Spleen (tissue), 11 donors: Measurements from ENCODE around the gene PAK1. TPM values are rescaled to one million over a fixed set of nuclear protein-coding genes. Genes with fewer than 3 reads are reported as not detected.

ENCODE experiments used
- DNase-seq: peaks from one replicate; pipeline ENCODE4 v3.0.0-alpha.2; 2020
- H3K27ac ChIP-seq, 8 donors: fragments of 200-600 bp; sonication (generic) in 7 of 8; 1 replicate in 4 of 8; 2 replicates in 4 of 8; pipeline versions ENCODE4 v1.5.0 to v1.8.0; 2016 to 2021; ENCODE audit warnings: inconsistent platforms in 4 of 8, mild to moderate bottlenecking in 4 of 8, moderate library complexity in 1 of 8
- H3K27me3 ChIP-seq, 7 donors: fragments of 200-600 bp; sonication (generic) in 6 of 7; replicated peaks in 1 of 7; 1 replicate in 4 of 7; 2 replicates in 3 of 7; pipeline versions ENCODE4 v1.5.0 to v1.8.0; 2016 to 2021; ENCODE audit warnings: inconsistent platforms in 3 of 7, mild to moderate bottlenecking in 1 of 7
- H3K36me3 ChIP-seq, 6 donors: fragments of 200-600 bp; sonication (generic) in 5 of 6; 1 replicate in 4 of 6; 2 replicates in 2 of 6; pipeline versions ENCODE4 v1.5.0 to v1.8.0; 2016 to 2021; ENCODE audit warnings: inconsistent platforms in 2 of 6
- H3K4me1 ChIP-seq, 6 donors: fragments of 200-600 bp; sonication (generic) in 5 of 6; 1 replicate in 3 of 6; 2 replicates in 3 of 6; pipeline versions ENCODE4 v1.5.0 to v1.8.0; 2016 to 2021; ENCODE audit warnings: inconsistent platforms in 3 of 6
- H3K4me3 ChIP-seq, 8 donors: fragments of 200-600 bp; sonication (generic) in 7 of 8; 1 replicate in 4 of 8; 2 replicates in 4 of 8; pipeline versions ENCODE4 v1.5.0 to v1.8.0; 2016 to 2021; ENCODE audit warnings: inconsistent platforms in 4 of 8, mild to moderate bottlenecking in 4 of 8, moderate library complexity in 2 of 8
- H3K9me3 ChIP-seq, 8 donors: fragments of 200-600 bp; sonication (generic) in 7 of 8; 1 replicate in 4 of 8; 2 replicates in 4 of 8; pipeline versions ENCODE4 v1.5.0 to v1.8.0; 2016 to 2021; ENCODE audit warnings: inconsistent platforms in 4 of 8
- CTCF ChIP-seq, 11 experiments: fragments of 200-600 bp in 7 of 11; fragments of 450-650 bp in 4 of 11; sonication (generic) in 4 of 11; IDR thresholded peaks in 8 of 11; conservative IDR thresholded peaks in 3 of 11; 1 replicate in 7 of 11; 2 replicates in 4 of 11; pipeline versions ENCODE4 v1.4.0 to v1.8.0; 2016 to 2021; ENCODE audit warnings: antibody characterized with exemption in 11 of 11, inconsistent platforms in 4 of 11, mild to moderate bottlenecking in 1 of 11
- POLR2A ChIP-seq, 3 donors: fragments of 450-650 bp; IDR thresholded peaks; one replicate each; pipeline ENCODE4 v1.5.1; 2017; ENCODE audit warnings: antibody characterized with exemption in 3 of 3, mild to moderate bottlenecking in 1 of 3
- POLR2AphosphoS5 ChIP-seq, 3 donors: sonication (generic); formaldehyde crosslinking; IDR thresholded peaks; one replicate each; pipeline ENCODE4 v1.5.1; 2017; ENCODE audit warnings: antibody characterized with exemption in 3 of 3
- WGBS, 5 donors: extraction: QIAGEN DNeasy Blood & Tissue Kit in 3 of 5; methylation state at CpG; one replicate each; pipeline versions ENCODE4 v1.1.5 to v1.1.7; 2013 to 2018; 5-methylcytosine and 5-hydroxymethylcytosine counted together
- intact Hi-C: fragments of 100-400 bp; cut with DNase I; formaldehyde crosslinking; loops from one replicate; pipeline ENCODE4 v1.15.0; 2023; ENCODE audit warnings: low total_unique reads
- polyA plus RNA-seq, 3 donors: library from polyadenylated mRNA; stranded (reverse); fragments of 200-250 nt; gene quantifications; one replicate each; pipeline ENCODE4 v1.2.1, GENCODE V29; 2013
- total RNA-seq, 7 donors: library from RNA; depleted of rRNA in 3 of 7; stranded (reverse); fragments of >200 nt in 3 of 7; fragmentation: NEBNext Ultra II Directional in 4 of 7; extraction: Animal tissue kit (Norgen Biotek cat#: 25700) in 4 of 7; gene quantifications; one replicate each; pipeline versions ENCODE4 v1.1.0 to v1.2.1, GENCODE V29; 2016 to 2021
- donor health status: healthy with polysubstance abuse.
- donor health status: DM: no; HTN: no; CAD: no; lungs with moderate emphysema.
- donor health status: DM: no; HTN: no; CAD: no.
- donor health status: Bipolar disorder and iron deficiency.
- donor health status: healthy.
- donor health status: DM: no; HTN: no; CAD: no.
- donor health status: DM: yes; HTN: yes; CAD: no.

Gene PAK1
- total and polyA plus RNA-seq, 10 donors: 9.3 to 76.5 (median 37.5) TPM

- DNase-seq: no peak
- intact Hi-C loops: no loop called here
- no peaks in the 10 kb centered on the region for H3K9me3 ChIP-seq
- H3K36me3 ChIP-seq: peaks cover 0 to 75% (median 9%) of the 10 kb centered on the region in 6 donors
- no peak overlapping the region for H3K4me3 ChIP-seq
- H3K27ac ChIP-seq: no peak overlapping the region
- H3K27me3 ChIP-seq: no peaks in the 10 kb centered on the region
- TF ChIP-seq POLR2A (IDR thresholded peaks at IDR 0.05): no peak
- TF ChIP-seq CTCF (IDR thresholded peaks at IDR 0.05 in 8 of 11, conservative IDR thresholded peaks at IDR 0.05 in 3 of 11): no peak
- TF ChIP-seq POLR2AphosphoS5 (IDR thresholded peaks at IDR 0.05): no peak
- no peaks in the 10 kb centered on the region for H3K4me1 ChIP-seq
These were observed 122.5 kb downstream of the PAK1 start for GRCh38 chr11:77351281-77351886.

GRCh38 chr11:77347948-77348347 is 125.9 kb downstream of the PAK1 start:
- Histone ChIP-seq H3K27me3 (no peaks in the 10 kb centered on the region), H3K36me3 (peaks cover 0 to 79% (median 7%) of the 10 kb centered on the region in 6 donors), H3K9me3 (no peaks in the 10 kb centered on the region), H3K27ac (no peak overlapping the region), H3K4me1 (no peaks in the 10 kb centered on the region), H3K4me3 (no peak overlapping the region)
- no peak for TF ChIP-seq POLR2AphosphoS5 (IDR thresholded peaks at IDR 0.05)
- TF ChIP-seq CTCF (IDR thresholded peaks at IDR 0.05 in 8 of 11, conservative IDR thresholded peaks at IDR 0.05 in 3 of 11): no peak
- no peak for TF ChIP-seq POLR2A (IDR thresholded peaks at IDR 0.05)
- 72 to 93% (median 79%) methylated on average over 2 of the region's 2 CpGs for WGBS, 5 donors
- intact Hi-C loops: no loop called here
- no peak for DNase-seq

- no peak for DNase-seq
- H3K4me1 ChIP-seq: no peaks in the 10 kb centered on the region
- 91 to 100% (median 97%) methylated on average over 2 of the region's 2 CpGs for WGBS, 5 donors
- no peak for TF ChIP-seq CTCF (IDR thresholded peaks at IDR 0.05 in 8 of 11, conservative IDR thresholded peaks at IDR 0.05 in 3 of 11)
- no peak for TF ChIP-seq POLR2AphosphoS5 (IDR thresholded peaks at IDR 0.05)
- TF ChIP-seq POLR2A (IDR thresholded peaks at IDR 0.05): no peak
- intact Hi-C loops: no loop called here
- H3K9me3 ChIP-seq: no peaks in the 10 kb centered on the region
- peaks cover 0 to 79% (median 11%) of the 10 kb centered on the region in 6 donors for H3K36me3 ChIP-seq
- no peak overlapping the region for H3K27ac ChIP-seq
- H3K27me3 ChIP-seq: no peaks in the 10 kb centered on the region
- H3K4me3 ChIP-seq: no peak overlapping the region
These were observed 126.8 kb downstream of the PAK1 start for GRCh38 chr11:77346906-77347603.

- Histone ChIP-seq H3K27me3 (no peaks in the 10 kb centered on the region), H3K27ac (no peak overlapping the region), H3K4me1 (no peaks in the 10 kb centered on the region), H3K36me3 (peaks cover 0 to 92% (median 12%) of the 10 kb centered on the region in 6 donors), H3K4me3 (no peak overlapping the region), H3K9me3 (no peaks in the 10 kb centered on the region)
- intact Hi-C loops: no loop called here
- DNase-seq: no peak
- TF ChIP-seq POLR2AphosphoS5 (IDR thresholded peaks at IDR 0.05) (no peak), POLR2A (IDR thresholded peaks at IDR 0.05) (no peak)
- WGBS, 5 donors: 76 to 92% (median 85%) methylated on average over 3 of the region's 3 CpGs
These were observed 128.3 kb downstream of the PAK1 start for GRCh38 chr11:77345621-77346020.
